Esophagus muscularis mucosa (tissue), 4 donors: ENCODE results near the gene NRGN. TPM values are rescaled to one million over a fixed set of nuclear protein-coding genes. Genes with fewer than 3 reads are reported as not detected.

ENCODE experiments used
- DNase-seq: peaks from one replicate; pipeline ENCODE4 v3.0.0-alpha.2; 2017; ENCODE audit errors: extremely low spot score
- H3K27ac ChIP-seq, 4 donors: fragments of 200-600 bp; sonication (generic); replicated peaks in 1 of 4; 1 replicate in 3 of 4; 2 replicates in 1 of 4; pipeline ENCODE4 v1.5.1; 2016 to 2019; ENCODE audit warnings: mild to moderate bottlenecking in 1 of 4
- H3K27me3 ChIP-seq, 4 donors: fragments of 200-600 bp; sonication (generic); one replicate each; pipeline versions ENCODE4 v1.5.1 to v1.6.0; 2016 to 2019
- H3K36me3 ChIP-seq, 4 donors: fragments of 200-600 bp; sonication (generic); one replicate each; pipeline ENCODE4 v1.5.1; 2016 to 2019
- H3K4me1 ChIP-seq, 4 donors: fragments of 200-600 bp; sonication (generic); one replicate each; pipeline ENCODE4 v1.5.1; 2016 to 2019
- H3K4me3 ChIP-seq, 4 donors: fragments of 200-600 bp; sonication (generic); 1 replicate in 2 of 4; 2 replicates in 2 of 4; pipeline ENCODE4 v1.5.1; 2016 to 2019; ENCODE audit warnings: mild to moderate bottlenecking in 4 of 4, moderate library complexity in 1 of 4
- H3K9me3 ChIP-seq, 4 donors: fragments of 200-600 bp; sonication (generic); 1 replicate in 3 of 4; 2 replicates in 1 of 4; pipeline ENCODE4 v1.5.1; 2016 to 2019
- CTCF ChIP-seq, 3 experiments: fragments of 200-600 bp in 2 of 3; fragments of 450-650 bp in 1 of 3; sonication (generic) in 2 of 3; IDR thresholded peaks; one replicate each; pipeline ENCODE4 v1.5.1; 2017 to 2019; ENCODE audit warnings: antibody characterized with exemption in 3 of 3, mild to moderate bottlenecking in 2 of 3, moderate library complexity in 1 of 3
- EP300 ChIP-seq: sonication (generic); formaldehyde crosslinking; IDR thresholded peaks from one replicate; pipeline ENCODE4 v1.6.1; 2017; ENCODE audit warnings: antibody characterized with exemption
- POLR2A ChIP-seq: fragments of 450-650 bp; IDR thresholded peaks from one replicate; pipeline ENCODE4 v1.6.1; 2017; ENCODE audit warnings: antibody characterized with exemption, moderate library complexity, mild to moderate bottlenecking, low read depth
- POLR2AphosphoS5 ChIP-seq, 2 donors: sonication (generic); formaldehyde crosslinking; IDR thresholded peaks; one replicate each; pipeline ENCODE4 v1.6.1; 2017; ENCODE audit warnings: antibody characterized with exemption in 2 of 2
- whole genome bisulfite sequencing: methylation state at CpG from one replicate; pipeline ENCODE4 v1.1.5; 2018; 5-methylcytosine and 5-hydroxymethylcytosine counted together
- intact Hi-C: fragments of 100-400 bp; cut with DNase I; formaldehyde crosslinking; loops from one replicate; pipeline ENCODE4 v1.15.1; 2023
- total RNA-seq, 4 donors: library from RNA; depleted of rRNA; stranded (reverse); fragments of >200 nt; gene quantifications; one replicate each; pipeline versions ENCODE4 v1.1.0 to v1.2.1, GENCODE V29; 2016

Gene NRGN
- total RNA-seq, 4 donors from 2014 or later: 1.4 to 2.3 (median 1.6) TPM

GRCh38 chr11:124738713-124739478 is 846 bp upstream of the NRGN start:
- no peaks in the 10 kb centered on the region for H3K36me3 ChIP-seq
- peak overlapping the region; percentile 54 to 69 (median 59) for H3K4me3 ChIP-seq
- 80% methylated on average over 21 of the region's 21 CpGs for WGBS
- TF ChIP-seq POLR2AphosphoS5 (IDR thresholded peaks at IDR 0.05): no peak
- TF ChIP-seq POLR2A: no peak
- no peak for TF ChIP-seq CTCF (IDR thresholded peaks at IDR 0.05)
- no peak for TF ChIP-seq EP300
- peaks cover 12 to 21% (median 20%) of the 10 kb centered on the region in 4 donors for H3K4me1 ChIP-seq
- peaks cover 7 to 82% (median 17%) of the 10 kb centered on the region in 4 donors for H3K27me3 ChIP-seq
- no peaks in the 10 kb centered on the region for H3K9me3 ChIP-seq
- H3K27ac ChIP-seq: no peak overlapping the region
- intact Hi-C loops: no loop called here
- no peak for DNase-seq

- WGBS: 9% methylated on average over 12 of the region's 37 CpGs
- TF ChIP-seq POLR2AphosphoS5 (IDR thresholded peaks at IDR 0.05) (no peak), CTCF (IDR thresholded peaks at IDR 0.05) (peak in 1 of 3 experiments; percentile 51)
- peak overlapping the region in 1 of 4 donors; percentile 0 for H3K27ac ChIP-seq
- H3K4me3 ChIP-seq: peak overlapping the region; percentile 54 to 69 (median 59)
- H3K9me3 ChIP-seq: no peaks in the 10 kb centered on the region
- intact Hi-C loops: loop anchor here (5.0 kb wide), 1 partner anchor 68 kb away; the partner anchor contains the start of genes SIAE and SPA17
- peaks cover 13 to 23% (median 22%) of the 10 kb centered on the region in 4 donors for H3K4me1 ChIP-seq
- H3K36me3 ChIP-seq: no peaks in the 10 kb centered on the region
- no peak for DNase-seq
- H3K27me3 ChIP-seq: peaks cover 7 to 94% (median 28%) of the 10 kb centered on the region in 4 donors
Observed at GRCh38 chr11:124740277-124740882, 638 bp downstream of the NRGN start.

DNA sequence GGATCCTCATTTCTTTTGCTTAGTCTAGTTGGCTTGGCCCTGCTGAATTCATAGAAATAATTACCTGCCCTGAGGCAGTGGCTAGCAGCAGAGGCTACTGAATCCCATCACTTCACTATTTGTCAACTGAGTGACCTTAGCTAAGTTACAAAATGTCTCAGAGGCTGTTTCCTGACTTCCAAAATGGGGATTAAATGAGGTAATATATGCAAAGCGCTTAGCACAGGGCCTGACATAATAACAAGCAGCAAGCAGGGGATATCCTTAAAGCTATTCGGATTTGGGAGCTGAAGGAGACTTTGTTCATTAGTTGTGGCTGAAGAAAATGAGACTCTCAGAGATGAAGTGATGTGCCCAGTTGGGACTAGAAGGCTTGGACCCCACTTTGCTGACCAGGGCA is 2.8 kb downstream of the NRGN start:
- H3K4me1 ChIP-seq: peaks cover 33 to 45% (median 42%) of the 10 kb centered on the region in 4 donors
- peaks cover 7 to 94% (median 45%) of the 10 kb centered on the region in 4 donors for H3K27me3 ChIP-seq
- no peak for TF ChIP-seq POLR2AphosphoS5 (IDR thresholded peaks at IDR 0.05)
- H3K27ac ChIP-seq: no peak overlapping the region
- no peaks in the 10 kb centered on the region for H3K36me3 ChIP-seq
- no peaks in the 10 kb centered on the region for H3K9me3 ChIP-seq
- DNase-seq: no peak
- intact Hi-C loops: loop anchor here (5.0 kb wide), 1 partner anchor 70 kb away; the partner anchor contains the start of genes SIAE and SPA17
- 88% methylated on average over 2 of the region's 2 CpGs for WGBS
- H3K4me3 ChIP-seq: no peak overlapping the region

DNA sequence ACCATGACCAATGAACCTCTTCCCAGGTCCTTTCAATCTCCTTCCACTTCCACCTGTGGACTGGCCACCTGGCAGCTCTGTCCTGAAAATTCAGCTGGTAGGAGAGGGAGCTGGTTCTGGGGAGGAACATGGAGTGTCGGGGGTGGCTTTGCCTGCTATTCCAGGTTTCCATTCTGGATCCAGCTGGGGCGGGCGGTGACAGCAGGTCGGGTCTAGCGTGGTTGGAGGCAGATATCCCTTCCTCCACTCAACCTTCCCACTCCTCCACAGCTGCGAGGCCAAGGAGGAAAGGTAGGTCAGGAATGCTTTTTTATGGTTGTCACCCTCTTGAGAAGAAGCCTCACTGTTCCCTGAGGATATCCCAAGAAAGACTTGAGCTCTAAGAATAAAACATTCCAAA is 3.3 kb downstream of the NRGN start:
- Histone ChIP-seq H3K4me3 (no peak overlapping the region), H3K36me3 (no peaks in the 10 kb centered on the region), H3K9me3 (no peaks in the 10 kb centered on the region), H3K27ac (no peak overlapping the region), H3K27me3 (peaks cover 7 to 94% (median 45%) of the 10 kb centered on the region in 4 donors), H3K4me1 (peaks cover 36 to 50% (median 44%) of the 10 kb centered on the region in 4 donors)
- DNase-seq: no peak
- intact Hi-C loops: loop anchor here (5.0 kb wide), 1 partner anchor 71 kb away; the partner anchor contains the start of genes SIAE and SPA17
- WGBS: 87% methylated on average over 6 of the region's 6 CpGs
- TF ChIP-seq POLR2A: no peak
- no peak for TF ChIP-seq POLR2AphosphoS5 (IDR thresholded peaks at IDR 0.05)
- no peak for TF ChIP-seq CTCF (IDR thresholded peaks at IDR 0.05)
- no peak for TF ChIP-seq EP300

DNA sequence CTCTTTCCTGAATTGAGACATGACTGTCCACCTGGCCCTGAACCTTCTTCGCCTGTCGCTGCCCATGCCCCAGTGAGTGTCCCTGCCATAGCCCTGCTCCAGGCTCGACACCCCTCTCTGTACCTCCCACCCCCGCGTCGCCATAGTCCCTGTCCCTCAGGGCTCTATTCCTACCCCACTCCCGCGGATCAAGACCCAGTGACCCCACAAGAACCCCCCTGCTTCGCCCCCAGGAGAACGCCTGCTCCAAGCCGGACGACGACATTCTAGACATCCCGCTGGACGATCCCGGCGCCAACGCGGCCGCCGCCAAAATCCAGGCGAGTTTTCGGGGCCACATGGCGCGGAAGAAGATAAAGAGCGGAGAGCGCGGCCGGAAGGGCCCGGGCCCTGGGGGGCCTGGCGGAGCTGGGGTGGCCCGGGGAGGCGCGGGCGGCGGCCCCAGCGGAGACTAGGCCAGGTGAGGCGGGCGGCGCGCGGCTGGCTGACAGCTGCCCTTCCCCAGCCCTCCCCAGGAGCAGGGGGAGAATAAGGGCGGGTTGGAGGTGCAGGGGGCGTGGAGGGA is 5.6 kb downstream of the NRGN start:
- no peak for TF ChIP-seq EP300
- WGBS: 40% methylated on average over 34 of the region's 44 CpGs
- H3K36me3 ChIP-seq: peaks cover 0 to 4% (median 0%) of the 10 kb centered on the region in 4 donors
- no peak for DNase-seq
- peaks cover 2 to 100% (median 42%) of the 10 kb centered on the region in 4 donors for H3K27me3 ChIP-seq
- H3K4me3 ChIP-seq: peak overlapping the region in 2 of 4 donors; percentile 53
- no peak overlapping the region for H3K27ac ChIP-seq
- peaks cover 41 to 47% (median 43%) of the 10 kb centered on the region in 4 donors for H3K4me1 ChIP-seq
- no peaks in the 10 kb centered on the region for H3K9me3 ChIP-seq
- intact Hi-C loops: no loop called here
